GM21447 (cell line): ENCODE measurements around the gene CTH.
"Not testable (repeated sequence)": the region's sequence is repeated elsewhere in the genome, so short reads cannot be mapped to it uniquely, and the experiment has no call there.

Source experiments
- ATAC-seq: cut with Tn5 transposase; IDR thresholded peaks from one replicate; pipeline ENCODE4 v1.9.1; 2021; ENCODE audit not compliant: unreplicated experiment

The CTH gene

GRCh38 chr1:70449049-70449448 is 38.0 kb downstream of the CTH start:
- no peak for ATAC-seq

- ATAC-seq: not testable (repeated sequence)
These were observed 41.3 kb downstream of the CTH start for GRCh38 chr1:70452164-70452939.

GRCh38 chr1:70455291-70455690 is 44.2 kb downstream of the CTH start:
- ATAC-seq: no peak

- no peak for ATAC-seq
These were observed 47.1 kb downstream of the CTH start for GRCh38 chr1:70458131-70458530.

- ATAC-seq: no peak
These were observed 48.6 kb downstream of the CTH start for GRCh38 chr1:70459496-70460225.

GRCh38 chr1:70460740-70461713 is 50.0 kb downstream of the CTH start:
- not testable (repeated sequence) for ATAC-seq

GRCh38 chr1:70462611-70463010 is 51.5 kb downstream of the CTH start:
- no peak for ATAC-seq

GRCh38 chr1:70465911-70466310 is 54.8 kb downstream of the CTH start:
- ATAC-seq: no peak

GRCh38 chr1:70467531-70467930 is 56.5 kb downstream of the CTH start:
- ATAC-seq: no peak

GRCh38 chr1:70468180-70468579 is 57.1 kb downstream of the CTH start:
- ATAC-seq: no peak

GRCh38 chr1:70469184-70469583 is 58.1 kb downstream of the CTH start:
- not testable (repeated sequence) for ATAC-seq

- no peak for ATAC-seq
These were observed 64.0 kb downstream of the CTH start for GRCh38 chr1:70475023-70475422.

GRCh38 chr1:70477090-70477489 is 66.0 kb downstream of the CTH start:
- no peak for ATAC-seq

GRCh38 chr1:70477905-70478304 is 66.8 kb downstream of the CTH start:
- ATAC-seq: not testable (repeated sequence)

- no peak for ATAC-seq
These were observed 72.3 kb downstream of the CTH start for GRCh38 chr1:70483342-70483741.

GRCh38 chr1:70485624-70486023 is 74.6 kb downstream of the CTH start:
- no peak for ATAC-seq

- ATAC-seq: no peak
These were observed 75.8 kb downstream of the CTH start for GRCh38 chr1:70486676-70487458.

- ATAC-seq: no peak
These were observed 76.4 kb downstream of the CTH start for GRCh38 chr1:70487459-70487815.

GRCh38 chr1:70487910-70488665 is 77.0 kb downstream of the CTH start:
- ATAC-seq: no peak
